Memory B cell (primary cell): ENCODE data around the gene GCH1.

Source experiments
- ATAC-seq: fragments of 150-1000 bp; cut with Tn5 transposase; 2 replicates; pipeline ENCODE4 v1.10.0; 2021; ENCODE audit warnings: low read depth, mild to moderate bottlenecking, moderate library complexity
- DNase-seq, 2 donors: peaks; one replicate each; pipeline ENCODE4 v3.0.0; 2022; ENCODE audit warnings: low spot score in 2 of 2
- H3K27ac Mint-ChIP-seq: one replicate; pipeline ENCODE4 v1.8.0; 2022; ENCODE audit warnings: mild to moderate bottlenecking, moderate library complexity, mixed read lengths
- H3K27me3 Mint-ChIP-seq: one replicate; pipeline ENCODE4 v1.8.0; 2022; ENCODE audit warnings: mixed read lengths
- H3K36me3 Mint-ChIP-seq: one replicate; pipeline ENCODE4 v1.8.0; 2022; ENCODE audit warnings: mild to moderate bottlenecking, mixed read lengths
- H3K4me1 Mint-ChIP-seq: one replicate; pipeline ENCODE4 v1.8.0; 2022; ENCODE audit warnings: mixed read lengths
- H3K4me3 Mint-ChIP-seq: one replicate; pipeline ENCODE4 v1.8.0; 2022; ENCODE audit warnings: mild to moderate bottlenecking, moderate library complexity, mixed read lengths
- H3K9me3 Mint-ChIP-seq: one replicate; pipeline ENCODE4 v1.8.0; 2022; ENCODE audit warnings: mixed read lengths

GCH1 gene

GRCh38 chr14:54798465-54799124 is 104.0 kb downstream of the GCH1 start:
- no peak for ATAC-seq
- no peak for DNase-seq
- Mint-ChIP-seq H3K4me1 (no peaks in the 10 kb centered on the region), H3K9me3 (peaks cover 6% of the 10 kb centered on the region), H3K27me3 (peaks cover 5% of the 10 kb centered on the region), H3K4me3 (no peak overlapping the region), H3K27ac (no peak overlapping the region), H3K36me3 (peaks cover 2% of the 10 kb centered on the region)

GRCh38 chr14:54797986-54798385 is 104.6 kb downstream of the GCH1 start:
- ATAC-seq (no peak), DNase-seq (no peak)
- no peaks in the 10 kb centered on the region for H3K4me1 Mint-ChIP-seq
- no peak overlapping the region for H3K4me3 Mint-ChIP-seq
- H3K9me3 Mint-ChIP-seq = peaks cover 6% of the 10 kb centered on the region
- no peak overlapping the region for H3K27ac Mint-ChIP-seq
- H3K36me3 Mint-ChIP-seq = peaks cover 2% of the 10 kb centered on the region
- peaks cover 5% of the 10 kb centered on the region for H3K27me3 Mint-ChIP-seq

DNA sequence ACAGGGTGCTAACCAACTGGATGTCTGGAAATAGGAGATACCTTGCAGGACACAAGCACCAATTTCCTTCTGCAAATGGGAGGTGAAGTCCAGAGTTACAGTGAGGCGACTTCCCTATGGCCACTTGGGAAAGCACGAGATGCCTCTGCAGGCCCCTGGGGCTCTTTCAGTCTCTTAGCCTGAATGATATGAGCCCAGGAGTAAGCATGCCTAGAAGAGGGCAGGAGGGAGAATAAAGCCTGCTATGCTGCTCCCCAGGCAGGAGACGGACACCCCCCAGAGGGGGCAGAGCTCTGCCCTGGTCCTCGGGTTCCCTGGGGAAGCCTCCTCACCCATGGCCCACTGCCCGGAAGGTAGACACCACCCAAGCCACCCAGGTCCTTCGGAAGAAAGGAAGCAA is 105.1 kb downstream of the GCH1 start:
- Mint-ChIP-seq H3K27ac (no peak overlapping the region), H3K4me3 (no peak overlapping the region), H3K36me3 (peaks cover 2% of the 10 kb centered on the region), H3K4me1 (no peaks in the 10 kb centered on the region), H3K9me3 (peaks cover 6% of the 10 kb centered on the region), H3K27me3 (peaks cover 5% of the 10 kb centered on the region)
- DNase-seq (no peak), ATAC-seq (no peak)

DNA sequence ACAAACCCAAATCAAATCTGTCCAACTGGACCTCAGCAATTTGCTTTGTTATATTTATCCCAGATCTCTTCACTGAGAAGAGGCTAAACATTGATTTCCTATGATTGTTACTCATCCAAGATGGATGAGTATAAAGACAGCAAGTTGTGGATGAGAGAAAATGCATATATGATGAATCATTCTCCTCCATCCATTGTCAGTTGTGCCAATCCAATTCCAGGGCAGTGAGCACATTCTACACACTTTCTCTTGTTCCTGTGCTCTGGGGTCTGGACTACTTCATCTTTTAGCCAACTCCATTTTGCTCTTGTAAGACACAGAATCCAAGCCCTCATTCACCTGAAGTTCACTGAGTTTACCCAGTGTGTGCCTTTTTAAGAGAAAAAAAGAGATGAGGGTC is 105.7 kb downstream of the GCH1 start:
- Mint-ChIP-seq H3K27ac (no peak overlapping the region), H3K27me3 (peaks cover 5% of the 10 kb centered on the region)
- DNase-seq = no peak

DNA sequence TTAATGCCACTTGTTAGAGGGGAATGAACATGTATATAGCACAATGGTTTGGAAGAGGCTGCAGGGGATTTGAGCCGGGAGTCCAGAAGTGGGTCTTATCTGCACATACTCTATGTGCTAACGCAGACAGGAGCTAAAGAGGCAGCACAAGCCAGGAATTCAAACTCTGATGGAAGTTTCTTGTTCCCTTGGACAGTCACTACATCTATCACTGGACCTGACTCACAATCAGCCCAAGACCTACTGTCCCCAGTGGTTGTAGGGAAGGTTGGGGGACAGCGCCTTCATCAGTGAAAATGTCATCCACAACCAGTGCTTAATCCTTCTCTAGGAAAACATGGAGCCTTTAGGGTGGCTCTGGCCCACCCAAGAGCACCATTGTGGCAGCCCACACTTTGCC is 107.8 kb downstream of the GCH1 start:
- no peak overlapping the region for H3K27ac Mint-ChIP-seq
- peaks cover 4% of the 10 kb centered on the region for H3K9me3 Mint-ChIP-seq
- no peak overlapping the region for H3K4me3 Mint-ChIP-seq

More for the DNA sequence above, 105.7 kb downstream of the GCH1 start:
- no peak overlapping the region for H3K4me3 Mint-ChIP-seq
- peaks cover 6% of the 10 kb centered on the region for H3K9me3 Mint-ChIP-seq
- peaks cover 2% of the 10 kb centered on the region for H3K36me3 Mint-ChIP-seq
- no peak for ATAC-seq
- no peaks in the 10 kb centered on the region for H3K4me1 Mint-ChIP-seq

GRCh38 chr14:54794159-54794558 is 108.5 kb downstream of the GCH1 start:
- no peak for ATAC-seq
- Mint-ChIP-seq H3K4me3 (no peak overlapping the region), H3K27me3 (no peaks in the 10 kb centered on the region), H3K36me3 (peaks cover 12% of the 10 kb centered on the region), H3K27ac (no peak overlapping the region), H3K9me3 (peaks cover 4% of the 10 kb centered on the region), H3K4me1 (no peaks in the 10 kb centered on the region)
- DNase-seq = no peak

More for the DNA sequence above, 107.8 kb downstream of the GCH1 start:
- no peak for DNase-seq
- Mint-ChIP-seq H3K27me3 (peaks cover 2% of the 10 kb centered on the region), H3K36me3 (peaks cover 10% of the 10 kb centered on the region), H3K4me1 (no peaks in the 10 kb centered on the region)
- no peak for ATAC-seq

DNA sequence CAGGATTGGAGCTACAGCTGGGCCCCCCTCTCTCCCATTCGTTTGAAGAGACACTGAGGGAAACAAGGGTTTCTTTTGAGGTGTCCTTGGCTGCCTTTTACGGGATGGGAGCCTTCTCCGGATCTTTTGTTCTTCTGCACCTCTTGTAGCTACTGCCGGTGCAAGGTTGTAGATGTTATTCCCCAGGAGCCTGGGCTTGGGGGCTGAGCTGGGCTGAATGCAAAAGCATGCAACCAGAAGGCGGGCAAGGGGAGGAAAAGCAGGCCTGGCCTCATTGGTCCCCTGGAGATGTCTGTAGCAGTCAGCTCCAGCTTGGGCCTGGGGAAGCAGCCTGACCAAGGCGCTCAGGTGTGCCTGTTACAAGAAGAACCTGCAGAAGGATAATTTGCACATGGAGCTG is 110.3 kb downstream of the GCH1 start:
- H3K27me3 Mint-ChIP-seq = no peaks in the 10 kb centered on the region
- no peak for ATAC-seq
- peaks cover 4% of the 10 kb centered on the region for H3K9me3 Mint-ChIP-seq
- H3K4me3 Mint-ChIP-seq = no peak overlapping the region
- no peak overlapping the region for H3K27ac Mint-ChIP-seq
- no peak for DNase-seq
- no peaks in the 10 kb centered on the region for H3K4me1 Mint-ChIP-seq
- H3K36me3 Mint-ChIP-seq = peaks cover 21% of the 10 kb centered on the region
